ENCODE measurements around the gene PIRT. TPM values are rescaled to one million over a fixed set of nuclear protein-coding genes. Genes with fewer than 3 reads are reported as not detected.
A peak's percentile ranks its signal among the peaks of the same experiment; 100 is the strongest.
"Not testable (repeated sequence)": the region's sequence is repeated elsewhere in the genome, so short reads cannot be mapped to it uniquely, and the experiment has no call there.

PIRT gene
- under 0.01 TPM for total RNA-seq

GRCh38 chr17:10837921-10838320 lies at the start of gene PIRT:
TSS of gene PIRT (minus strand) at chr17:10838087. CDS start at chr17:10825645, 12,442 bp downstream.
- DNase-seq (ENCODE audit: low spot score in 2 of 2): no peak
- no peak for FAIRE-seq

- DNase-seq (ENCODE audit: low spot score in 2 of 2): no peak
- FAIRE-seq: no peak
These were observed 44.1 kb upstream of the PIRT start for GRCh38 chr17:10881959-10882358.

- no peak for FAIRE-seq
- DNase-seq (ENCODE audit: low spot score in 2 of 2): peak; percentile 1 to 23
These were observed 41.4 kb upstream of the PIRT start for GRCh38 chr17:10879190-10879836.

GRCh38 chr17:10875984-10876555 lies 38.2 kb upstream of the PIRT start:
- peak; percentile 8 to 33 for DNase-seq (ENCODE audit: low spot score in 2 of 2)
- no peak for FAIRE-seq

GRCh38 chr17:10875430-10875851 lies 37.6 kb upstream of the PIRT start:
- DNase-seq (ENCODE audit: low spot score in 2 of 2) (no peak), FAIRE-seq (no peak)

GRCh38 chr17:10871914-10872313 lies 34.0 kb upstream of the PIRT start:
- DNase-seq (ENCODE audit: low spot score in 2 of 2): no peak
- FAIRE-seq: no peak

- no peak for DNase-seq (ENCODE audit: low spot score in 2 of 2)
- no peak for FAIRE-seq
These were observed 32.6 kb upstream of the PIRT start for GRCh38 chr17:10870336-10871050.

GRCh38 chr17:10868744-10869143 lies 30.9 kb upstream of the PIRT start:
- DNase-seq (ENCODE audit: low spot score in 2 of 2); FAIRE-seq: not testable (repeated sequence)

- DNase-seq (ENCODE audit: low spot score in 2 of 2) (no peak), FAIRE-seq (no peak)
These were observed 21.2 kb upstream of the PIRT start for GRCh38 chr17:10859051-10859450.

- FAIRE-seq (no peak), DNase-seq (ENCODE audit: low spot score in 2 of 2) (no peak)
These were observed 20.1 kb upstream of the PIRT start for GRCh38 chr17:10857976-10858375.

GRCh38 chr17:10846636-10847035 lies 8.7 kb upstream of the PIRT start:
- DNase-seq (ENCODE audit: low spot score in 2 of 2): not testable (repeated sequence)
- peak; percentile 60 for FAIRE-seq

GRCh38 chr17:10845388-10845751 lies 7.5 kb upstream of the PIRT start:
- FAIRE-seq: no peak
- DNase-seq (ENCODE audit: low spot score in 2 of 2): no peak

- DNase-seq (ENCODE audit: low spot score in 2 of 2) (peak; percentile 37 to 83), FAIRE-seq (no peak)
These were observed 6.9 kb upstream of the PIRT start for GRCh38 chr17:10844621-10845387.

GRCh38 chr17:10843811-10844210 lies 5.9 kb upstream of the PIRT start:
- FAIRE-seq: no peak

GRCh38 chr17:10842658-10843057 lies 4.8 kb upstream of the PIRT start:
- DNase-seq (ENCODE audit: low spot score in 2 of 2) (no peak), FAIRE-seq (no peak)

More at GRCh38 chr17:10843811-10844210, 5.9 kb upstream of the PIRT start:
- DNase-seq (ENCODE audit: low spot score in 2 of 2): no peak

- no peak for FAIRE-seq
- DNase-seq (ENCODE audit: low spot score in 2 of 2): no peak
These were observed 795 bp upstream of the PIRT start for GRCh38 chr17:10838682-10839081.

- no peak for FAIRE-seq
These were observed 809 bp downstream of the PIRT start for GRCh38 chr17:10836966-10837590.

GRCh38 chr17:10836145-10836544 lies 1.7 kb downstream of the PIRT start:
- DNase-seq (ENCODE audit: low spot score in 2 of 2) (no peak), FAIRE-seq (no peak)

More at GRCh38 chr17:10836966-10837590, 809 bp downstream of the PIRT start:
- no peak for DNase-seq (ENCODE audit: low spot score in 2 of 2)

- DNase-seq (ENCODE audit: low spot score in 2 of 2): no peak
These were observed 6.2 kb downstream of the PIRT start for GRCh38 chr17:10831696-10832095.

GRCh38 chr17:10827898-10828552 lies 9.9 kb downstream of the PIRT start:
- no peak for FAIRE-seq
- DNase-seq (ENCODE audit: low spot score in 2 of 2): no peak

More at GRCh38 chr17:10831696-10832095, 6.2 kb downstream of the PIRT start:
- FAIRE-seq: no peak
